ENCODE results near the gene PTBP2. TPM values are rescaled to one million over a fixed set of nuclear protein-coding genes. Genes with fewer than 3 reads are reported as not detected.

The PTBP2 gene
- total RNA-seq, 2 experiments from 2014 or later, result 36.9 to 46.0 TPM

- no peak for DNase-seq (ENCODE audit: low spot score)
- Histone ChIP-seq H3K27ac (ENCODE audit: low read depth, low read length, poor library complexity, severe bottlenecking) (no peak overlapping the region), H3K4me3 (ENCODE audit: low read depth, low read length, poor library complexity, severe bottlenecking) (no peak overlapping the region), H4K20me1 (ENCODE audit: insufficient read depth, low read length) (peaks cover 8% of the 10 kb centered on the region; the same call in 1 of the 2 replicates), H3K9me2 (ENCODE audit: insufficient read depth, low read length) (no peaks in the 10 kb centered on the region), H2AFZ (ENCODE audit: low read length) (no peak overlapping the region), H3K9me3 (ENCODE audit: low read length) (no peaks in the 10 kb centered on the region), H3K4me2 (ENCODE audit: low read length) (no peak overlapping the region), H3K36me3 (ENCODE audit: insufficient read depth, low read length) (peaks cover 85% of the 10 kb centered on the region), H3K79me2 (ENCODE audit: insufficient read depth, low read depth, low read length) (peaks cover 28% of the 10 kb centered on the region; the same call in 1 of the 2 replicates), H3K4me1 (ENCODE audit: insufficient read depth, low read length, poor library complexity, severe bottlenecking) (no peaks in the 10 kb centered on the region)
- TF ChIP-seq EZH2phosphoT487 (IDR thresholded peaks at IDR 0.05; ENCODE audit: borderline replicate concordance, low read depth, low read length), result no peak
- no peak for TF ChIP-seq CTCF (conservative IDR thresholded peaks at IDR 0.05; ENCODE audit: low read length)
- CTCF ChIA-PET (ENCODE audit: unreplicated experiment), result no interaction called here
- no TSS peak for BruUV-seq (replicated peaks)
- intact Hi-C loops (cut with micrococcal nuclease; ENCODE audit: unreplicated experiment), result no loop called here
- POLR2A ChIA-PET, result no interaction called here
Observed at GRCh38 chr1:96772972-96773371, 51.4 kb downstream of the PTBP2 start.

- Histone ChIP-seq H3K27ac (ENCODE audit: low read depth, low read length, poor library complexity, severe bottlenecking) (no peak overlapping the region), H3K36me3 (ENCODE audit: insufficient read depth, low read length) (peaks cover 95% of the 10 kb centered on the region), H3K4me3 (ENCODE audit: low read depth, low read length, poor library complexity, severe bottlenecking) (no peak overlapping the region), H3K9me2 (ENCODE audit: insufficient read depth, low read length) (no peaks in the 10 kb centered on the region), H4K20me1 (ENCODE audit: insufficient read depth, low read length) (no peaks in the 10 kb centered on the region), H2AFZ (ENCODE audit: low read length) (no peak overlapping the region), H3K79me2 (ENCODE audit: insufficient read depth, low read depth, low read length) (no peaks in the 10 kb centered on the region; the same call in 1 of the 2 replicates), H3K4me2 (ENCODE audit: low read length) (no peak overlapping the region), H3K9me3 (ENCODE audit: low read length) (no peaks in the 10 kb centered on the region), H3K4me1 (ENCODE audit: insufficient read depth, low read length, poor library complexity, severe bottlenecking) (no peaks in the 10 kb centered on the region)
- ChIA-PET POLR2A (interaction anchor here (0.7 to 1.4 kb wide), 3 partner anchors 8 to 1752 kb away, joined by 3 to 5 read pairs (median 4); no protein-coding TSS in a partner anchor), CTCF (ENCODE audit: unreplicated experiment) (no interaction called here)
- TF ChIP-seq EZH2phosphoT487 (IDR thresholded peaks at IDR 0.05; ENCODE audit: borderline replicate concordance, low read depth, low read length) (no peak), CTCF (conservative IDR thresholded peaks at IDR 0.05; ENCODE audit: low read length) (no peak)
- DNase-seq (ENCODE audit: low spot score), result no peak
- intact Hi-C loops (cut with micrococcal nuclease; ENCODE audit: unreplicated experiment), result no loop called here
- BruUV-seq (replicated peaks), result no TSS peak
Observed at GRCh38 chr1:96782206-96782605, 60.6 kb downstream of the PTBP2 start.

- H2AFZ ChIP-seq (ENCODE audit: low read length), result no peak overlapping the region
- peaks cover 97% of the 10 kb centered on the region for H3K36me3 ChIP-seq (ENCODE audit: insufficient read depth, low read length)
- TF ChIP-seq EZH2phosphoT487 (IDR thresholded peaks at IDR 0.05; ENCODE audit: borderline replicate concordance, low read depth, low read length), result no peak
- TF ChIP-seq CTCF (conservative IDR thresholded peaks at IDR 0.05; ENCODE audit: low read length), result no peak
- no peaks in the 10 kb centered on the region; the same call in 1 of the 2 replicates for H3K79me2 ChIP-seq (ENCODE audit: insufficient read depth, low read depth, low read length)
- H3K4me2 ChIP-seq (ENCODE audit: low read length), result no peak overlapping the region
- intact Hi-C loops (cut with micrococcal nuclease; ENCODE audit: unreplicated experiment), result no loop called here
- H4K20me1 ChIP-seq (ENCODE audit: insufficient read depth, low read length), result no peaks in the 10 kb centered on the region
- POLR2A ChIA-PET, result interaction anchor here (0.6 to 1.4 kb wide), 5 partner anchors 9 to 1753 kb away, joined by 3 to 5 read pairs (median 3); partner anchors contain the start of gene RWDD3
- CTCF ChIA-PET (ENCODE audit: unreplicated experiment), result no interaction called here
- no TSS peak for BruUV-seq (replicated peaks)
- DNase-seq (ENCODE audit: low spot score), result no peak
- no peaks in the 10 kb centered on the region for H3K4me1 ChIP-seq (ENCODE audit: insufficient read depth, low read length, poor library complexity, severe bottlenecking)
- no peak overlapping the region for H3K4me3 ChIP-seq (ENCODE audit: low read depth, low read length, poor library complexity, severe bottlenecking)
- no peak overlapping the region for H3K27ac ChIP-seq (ENCODE audit: low read depth, low read length, poor library complexity, severe bottlenecking)
- H3K9me3 ChIP-seq (ENCODE audit: low read length), result no peaks in the 10 kb centered on the region
- H3K9me2 ChIP-seq (ENCODE audit: insufficient read depth, low read length), result no peaks in the 10 kb centered on the region
Observed at GRCh38 chr1:96782856-96783255, 61.3 kb downstream of the PTBP2 start.
